Stomach (tissue), 9 donors: Measurements from ENCODE around the gene CCNH. TPM values are rescaled to one million over a fixed set of nuclear protein-coding genes. Genes with fewer than 3 reads are reported as not detected.

Experiments
- DNase-seq, 2 donors: peaks; one replicate each; pipeline versions ENCODE4 v3.0.0 to v3.0.0-alpha.2; 2013 to 2019
- H3K27ac ChIP-seq, 5 donors: fragments of 200-600 bp in 4 of 5; sonication (generic) in 4 of 5; one replicate each; pipeline ENCODE4 v1.5.1; 2013 to 2019; ENCODE audit warnings: mild to moderate bottlenecking in 1 of 5, moderate library complexity in 1 of 5
- H3K27me3 ChIP-seq, 3 donors: fragments of 200-600 bp; sonication (generic); one replicate each; pipeline ENCODE4 v1.5.1; 2017 to 2019; ENCODE audit warnings: mixed run types in 1 of 3
- H3K36me3 ChIP-seq, 4 donors: fragments of 200-600 bp; sonication (generic); 1 replicate in 3 of 4; 2 replicates in 1 of 4; pipeline ENCODE4 v1.5.1; 2016 to 2019
- H3K4me1 ChIP-seq, 4 donors: fragments of 200-600 bp; sonication (generic); one replicate each; pipeline ENCODE4 v1.5.1; 2016 to 2019
- H3K4me3 ChIP-seq, 4 donors: fragments of 200-600 bp; sonication (generic) in 3 of 4; one replicate each; pipeline ENCODE4 v1.5.1; 2016 to 2019; ENCODE audit warnings: mild to moderate bottlenecking in 1 of 4
- H3K9me3 ChIP-seq, 4 donors: fragments of 200-600 bp; sonication (generic); one replicate each; pipeline ENCODE4 v1.5.1; 2016 to 2019
- EP300 ChIP-seq: sonication (generic); formaldehyde crosslinking; IDR thresholded peaks from one replicate; pipeline ENCODE4 v1.6.1; 2017; ENCODE audit warnings: antibody characterized with exemption
- POLR2A ChIP-seq, 4 donors: fragments of 450-650 bp; IDR thresholded peaks; one replicate each; pipeline ENCODE4 v1.6.1; 2016; ENCODE audit warnings: antibody characterized with exemption in 4 of 4, control low read depth in 2 of 4, mild to moderate bottlenecking in 1 of 4, moderate library complexity in 1 of 4
- POLR2AphosphoS5 ChIP-seq, 3 donors: sonication (generic); formaldehyde crosslinking; IDR thresholded peaks; one replicate each; pipeline ENCODE4 v1.6.1; 2016; ENCODE audit warnings: antibody characterized with exemption in 3 of 3
- WGBS, 5 donors: extraction: QIAGEN DNeasy Blood & Tissue Kit in 3 of 5; methylation state at CpG; one replicate each; pipeline versions ENCODE4 v1.1.5 to v1.1.7; 2013 to 2018; 5-methylcytosine and 5-hydroxymethylcytosine counted together
- intact Hi-C: fragments of 100-400 bp; cut with DNase I; formaldehyde crosslinking; loops from one replicate; pipeline ENCODE4 v1.15.1; 2023; ENCODE audit warnings: low total_unique reads
- polyA plus RNA-seq, 3 donors: library from polyadenylated mRNA; stranded (reverse); fragments of 200-250 nt; gene quantifications; one replicate each; pipeline ENCODE4 v1.2.3, GENCODE V29; 2013
- total RNA-seq, 5 donors: library from RNA; depleted of rRNA; stranded (reverse); fragments of >200 nt; gene quantifications; one replicate each; pipeline versions ENCODE4 v1.1.0 to v1.2.3, GENCODE V29; 2014 to 2016
- TF ChIP-seq, protein P1 (sequence below), 7 experiments: fragments of 450-650 bp in 4 of 7; fragments of 200-600 bp in 3 of 7; sonication (generic) in 3 of 7; IDR thresholded peaks; one replicate each; pipeline ENCODE4 v1.5.1; 2016 to 2019; ENCODE audit warnings: antibody characterized with exemption in 7 of 7, control low read depth in 2 of 7, mild to moderate bottlenecking in 1 of 7
- donor health status: healthy with polysubstance abuse.
- donor health status: Bipolar disorder and iron deficiency.
- donor health status: healthy.

CCNH gene
- total and polyA plus RNA-seq, 8 donors = 30.4 to 219 (median 103) TPM

DNA sequence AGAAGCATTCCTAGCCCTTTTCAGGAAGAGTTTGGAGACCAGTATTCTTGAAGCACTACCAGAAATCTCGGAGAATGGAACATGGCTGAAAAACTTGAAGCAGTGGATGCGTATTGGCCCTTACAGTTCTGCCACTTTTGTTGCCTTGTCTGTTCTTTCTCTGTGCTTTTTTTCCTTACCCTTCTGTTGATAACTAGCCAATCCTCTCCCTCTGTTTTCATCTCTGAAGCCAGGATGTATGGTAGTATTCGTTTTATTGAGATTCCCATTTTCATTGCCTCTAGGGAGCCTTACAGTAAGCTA is 564 bp upstream of the CCNH start:
- H3K4me3 ChIP-seq = peak overlapping the region; percentile 58 to 84 (median 62)
- 41 to 60% (median 43%) methylated on average over 3 of the region's 3 CpGs for WGBS, 5 donors
- H3K9me3 ChIP-seq = no peaks in the 10 kb centered on the region
- peaks cover 6 to 22% (median 17%) of the 10 kb centered on the region in 4 donors for H3K36me3 ChIP-seq
- intact Hi-C loops = no loop called here
- H3K27ac ChIP-seq = peak overlapping the region; percentile 93 to 99 (median 96)
- H3K4me1 ChIP-seq = peaks cover 11 to 39% (median 19%) of the 10 kb centered on the region in 4 donors
- TF ChIP-seq POLR2A (IDR thresholded peaks at IDR 0.05) (no peak), POLR2AphosphoS5 (IDR thresholded peaks at IDR 0.05) (no peak), EP300 (no peak)
- TF ChIP-seq, protein P1, sequence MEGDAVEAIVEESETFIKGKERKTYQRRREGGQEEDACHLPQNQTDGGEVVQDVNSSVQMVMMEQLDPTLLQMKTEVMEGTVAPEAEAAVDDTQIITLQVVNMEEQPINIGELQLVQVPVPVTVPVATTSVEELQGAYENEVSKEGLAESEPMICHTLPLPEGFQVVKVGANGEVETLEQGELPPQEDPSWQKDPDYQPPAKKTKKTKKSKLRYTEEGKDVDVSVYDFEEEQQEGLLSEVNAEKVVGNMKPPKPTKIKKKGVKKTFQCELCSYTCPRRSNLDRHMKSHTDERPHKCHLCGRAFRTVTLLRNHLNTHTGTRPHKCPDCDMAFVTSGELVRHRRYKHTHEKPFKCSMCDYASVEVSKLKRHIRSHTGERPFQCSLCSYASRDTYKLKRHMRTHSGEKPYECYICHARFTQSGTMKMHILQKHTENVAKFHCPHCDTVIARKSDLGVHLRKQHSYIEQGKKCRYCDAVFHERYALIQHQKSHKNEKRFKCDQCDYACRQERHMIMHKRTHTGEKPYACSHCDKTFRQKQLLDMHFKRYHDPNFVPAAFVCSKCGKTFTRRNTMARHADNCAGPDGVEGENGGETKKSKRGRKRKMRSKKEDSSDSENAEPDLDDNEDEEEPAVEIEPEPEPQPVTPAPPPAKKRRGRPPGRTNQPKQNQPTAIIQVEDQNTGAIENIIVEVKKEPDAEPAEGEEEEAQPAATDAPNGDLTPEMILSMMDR (IDR thresholded peaks at IDR 0.05) = no peak
- H3K27me3 ChIP-seq = no peaks in the 10 kb centered on the region
- DNase-seq = no peak

DNA sequence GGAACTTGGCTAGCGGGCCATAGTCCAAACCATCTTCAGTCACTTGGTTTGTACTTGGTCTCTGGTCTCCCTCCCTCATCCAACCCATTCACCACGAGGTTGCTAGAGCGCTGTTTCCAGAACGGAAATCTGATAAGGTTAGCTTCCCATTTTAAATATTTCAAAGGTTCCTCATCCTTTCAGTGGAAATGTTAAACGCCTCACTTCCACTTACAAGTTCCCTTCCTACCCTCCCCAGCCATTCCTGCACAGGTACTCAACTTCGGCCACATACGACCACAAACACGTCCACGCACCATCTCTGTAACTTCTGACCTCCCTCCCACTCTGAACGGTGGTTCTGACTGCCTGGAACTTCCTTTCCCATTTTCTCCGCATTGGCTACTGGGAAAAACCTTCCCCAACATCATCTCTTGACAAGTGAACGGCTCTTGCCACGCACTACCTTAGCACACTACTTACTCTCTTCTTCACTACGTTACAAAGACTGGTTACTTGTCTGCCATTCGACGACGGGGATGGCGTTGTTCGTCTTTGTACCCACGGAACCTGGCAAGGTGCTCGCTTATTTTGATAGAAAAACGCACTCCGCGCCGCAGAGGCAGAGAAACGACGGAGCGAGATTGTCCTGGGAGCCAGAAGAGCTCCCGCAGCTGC is 629 bp downstream of the CCNH start:
- WGBS, 5 donors = 0 to 1% (median 0%) methylated on average over 29 of the region's 29 CpGs
- Histone ChIP-seq H3K27ac (peak overlapping the region; percentile 93 to 99 (median 96)), H3K9me3 (no peaks in the 10 kb centered on the region), H3K4me3 (peak overlapping the region; percentile 58 to 84 (median 62)), H3K36me3 (peaks cover 18 to 34% (median 29%) of the 10 kb centered on the region in 4 donors), H3K27me3 (no peaks in the 10 kb centered on the region), H3K4me1 (peaks cover 11 to 43% (median 19%) of the 10 kb centered on the region in 4 donors)
- TF ChIP-seq POLR2AphosphoS5 (IDR thresholded peaks at IDR 0.05) (peak in 2 of 3 donors; percentile 17 to 26), POLR2A (IDR thresholded peaks at IDR 0.05) (no peak), EP300 (no peak)
- TF ChIP-seq, protein P1 (IDR thresholded peaks at IDR 0.05) = no peak
- intact Hi-C loops = no loop called here
- DNase-seq = peak; percentile 26 to 72

DNA sequence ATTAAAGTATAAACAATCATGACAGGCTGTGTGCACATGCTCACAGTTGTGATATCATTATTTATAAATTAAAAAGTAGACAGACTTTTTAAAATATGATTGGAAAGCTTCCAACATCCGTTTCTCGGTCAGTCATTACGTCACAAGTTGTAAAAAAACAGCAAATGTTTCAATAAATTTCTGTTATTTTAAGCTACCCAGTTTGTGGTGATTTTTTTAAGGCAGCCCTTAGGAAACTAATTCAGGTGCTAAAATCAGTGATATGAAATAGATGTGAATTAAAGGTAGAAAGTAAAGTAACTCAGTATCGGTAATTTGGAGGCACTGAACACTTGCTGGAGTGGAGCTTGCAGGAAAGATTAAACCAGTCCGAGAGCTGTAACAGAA is 1.2 kb downstream of the CCNH start:
- no peak for DNase-seq
- Histone ChIP-seq H3K4me1 (peaks cover 11 to 48% (median 19%) of the 10 kb centered on the region in 4 donors), H3K4me3 (peak overlapping the region; percentile 58 to 84 (median 62)), H3K9me3 (no peaks in the 10 kb centered on the region), H3K27ac (peak overlapping the region; percentile 93 to 99 (median 96)), H3K27me3 (no peaks in the 10 kb centered on the region), H3K36me3 (peaks cover 22 to 39% (median 34%) of the 10 kb centered on the region in 4 donors)
- TF ChIP-seq POLR2A (IDR thresholded peaks at IDR 0.05) (no peak), POLR2AphosphoS5 (IDR thresholded peaks at IDR 0.05) (no peak), EP300 (no peak)
- TF ChIP-seq, protein P1 (IDR thresholded peaks at IDR 0.05) = no peak
- intact Hi-C loops = no loop called here
- WGBS, 5 donors = 4 to 6% (median 4%) methylated on average over 5 of the region's 5 CpGs

DNA sequence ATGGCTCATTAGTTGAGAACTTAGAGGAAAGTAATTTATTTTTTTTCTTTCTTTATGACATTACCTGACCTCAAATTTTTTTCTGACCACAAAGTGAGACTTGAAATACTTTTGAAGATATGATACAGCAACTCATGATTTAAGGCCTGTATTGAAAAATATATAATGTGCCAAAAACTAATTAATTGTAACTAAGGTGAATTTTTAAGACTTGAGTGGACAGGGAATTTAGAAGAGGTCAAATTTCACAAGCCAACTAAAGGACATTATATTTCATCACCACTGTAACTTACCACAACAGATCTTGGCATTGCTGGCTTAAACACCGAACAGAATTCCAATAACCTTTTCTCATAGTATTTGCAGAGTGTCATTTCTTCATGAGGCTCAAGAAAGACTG is 1.8 kb downstream of the CCNH start:
- H3K4me1 ChIP-seq = peaks cover 11 to 52% (median 19%) of the 10 kb centered on the region in 4 donors
- H3K9me3 ChIP-seq = no peaks in the 10 kb centered on the region
- H3K36me3 ChIP-seq = peaks cover 22 to 45% (median 41%) of the 10 kb centered on the region in 4 donors
- intact Hi-C loops = no loop called here
- DNase-seq = no peak
- H3K27ac ChIP-seq = peak overlapping the region in 4 of 5 donors; percentile 93 to 99 (median 97)
- no peak for TF ChIP-seq EP300
- no peak for TF ChIP-seq POLR2AphosphoS5 (IDR thresholded peaks at IDR 0.05)
- TF ChIP-seq, protein P1 (IDR thresholded peaks at IDR 0.05) = no peak
- peak overlapping the region in 2 of 4 donors; percentile 58 to 60 for H3K4me3 ChIP-seq
- H3K27me3 ChIP-seq = no peaks in the 10 kb centered on the region
- 52 to 90% (median 80%) methylated on average over 1 of the region's 1 CpG for WGBS, 5 donors
